NCI-H2081 (cell line): ENCODE results near the gene SMIM13.

Experiments
- DNase-seq, 2 experiments: peaks; one replicate each; lab custom pipeline; 2025; lab: John Stamatoyannopoulos, UW

The SMIM13 gene

GRCh38 chr6:11153447-11153846 lies 59.8 kb downstream of the SMIM13 start:
- DNase-seq = no peak

- DNase-seq = no peak
Observed at GRCh38 chr6:11155589-11155988, 62.0 kb downstream of the SMIM13 start.

GRCh38 chr6:11160199-11160598 lies 66.6 kb downstream of the SMIM13 start:
- DNase-seq = no peak

GRCh38 chr6:11161031-11161956 lies 67.7 kb downstream of the SMIM13 start:
- no peak for DNase-seq

GRCh38 chr6:11162262-11162661 lies 68.6 kb downstream of the SMIM13 start:
- no peak for DNase-seq

- DNase-seq = no peak
Observed at GRCh38 chr6:11163932-11164331, 70.3 kb downstream of the SMIM13 start.

- DNase-seq = no peak
Observed at GRCh38 chr6:11164717-11165646, 71.3 kb downstream of the SMIM13 start.

- DNase-seq = no peak
Observed at GRCh38 chr6:11166948-11167347, 73.3 kb downstream of the SMIM13 start.

GRCh38 chr6:11168091-11168635 lies 74.5 kb downstream of the SMIM13 start:
- DNase-seq = no peak

- no peak for DNase-seq
Observed at GRCh38 chr6:11171952-11172351, 78.3 kb downstream of the SMIM13 start.

GRCh38 chr6:11172501-11173327 lies 79.1 kb downstream of the SMIM13 start:
- peak; percentile 30 to 33 for DNase-seq

GRCh38 chr6:11174242-11174611 lies 80.6 kb downstream of the SMIM13 start:
- no peak for DNase-seq

- DNase-seq = no peak
Observed at GRCh38 chr6:11177271-11177670, 83.6 kb downstream of the SMIM13 start.

- no peak for DNase-seq
Observed at GRCh38 chr6:11179088-11179418, 85.4 kb downstream of the SMIM13 start.

GRCh38 chr6:11179419-11180202 lies 86.0 kb downstream of the SMIM13 start:
- DNase-seq = peak in 1 of 2 experiments; percentile 23

- DNase-seq = no peak
Observed at GRCh38 chr6:11181478-11182136, 88.0 kb downstream of the SMIM13 start.

- no peak for DNase-seq
Observed at GRCh38 chr6:11183761-11184362, 90.2 kb downstream of the SMIM13 start.

- DNase-seq = no peak
Observed at GRCh38 chr6:11185204-11185842, 91.7 kb downstream of the SMIM13 start.

GRCh38 chr6:11187301-11187700 lies 93.7 kb downstream of the SMIM13 start:
- DNase-seq = no peak
